Stomach (tissue), 9 donors: ENCODE data around the gene EPHA6. TPM values are rescaled to one million over a fixed set of nuclear protein-coding genes. Genes with fewer than 3 reads are reported as not detected.
"Not testable (repeated sequence)": the region's sequence is repeated elsewhere in the genome, so short reads cannot be mapped to it uniquely, and the experiment has no call there.

Experiments used
- DNase-seq, 2 donors: peaks; one replicate each; pipeline versions ENCODE4 v3.0.0 to v3.0.0-alpha.2; 2013 to 2019
- H3K27ac ChIP-seq, 5 donors: fragments of 200-600 bp in 4 of 5; sonication (generic) in 4 of 5; one replicate each; pipeline ENCODE4 v1.5.1; 2013 to 2019; ENCODE audit warnings: mild to moderate bottlenecking in 1 of 5, moderate library complexity in 1 of 5
- H3K27me3 ChIP-seq, 3 donors: fragments of 200-600 bp; sonication (generic); one replicate each; pipeline ENCODE4 v1.5.1; 2017 to 2019; ENCODE audit warnings: mixed run types in 1 of 3
- H3K36me3 ChIP-seq, 4 donors: fragments of 200-600 bp; sonication (generic); 1 replicate in 3 of 4; 2 replicates in 1 of 4; pipeline ENCODE4 v1.5.1; 2016 to 2019
- H3K4me1 ChIP-seq, 4 donors: fragments of 200-600 bp; sonication (generic); one replicate each; pipeline ENCODE4 v1.5.1; 2016 to 2019
- H3K4me3 ChIP-seq, 4 donors: fragments of 200-600 bp; sonication (generic) in 3 of 4; one replicate each; pipeline ENCODE4 v1.5.1; 2016 to 2019; ENCODE audit warnings: mild to moderate bottlenecking in 1 of 4
- H3K9me3 ChIP-seq, 4 donors: fragments of 200-600 bp; sonication (generic); one replicate each; pipeline ENCODE4 v1.5.1; 2016 to 2019
- EP300 ChIP-seq: sonication (generic); formaldehyde crosslinking; IDR thresholded peaks from one replicate; pipeline ENCODE4 v1.6.1; 2017; ENCODE audit warnings: antibody characterized with exemption
- POLR2A ChIP-seq, 4 donors: fragments of 450-650 bp; IDR thresholded peaks; one replicate each; pipeline ENCODE4 v1.6.1; 2016; ENCODE audit warnings: antibody characterized with exemption in 4 of 4, control low read depth in 2 of 4, mild to moderate bottlenecking in 1 of 4, moderate library complexity in 1 of 4
- POLR2AphosphoS5 ChIP-seq, 3 donors: sonication (generic); formaldehyde crosslinking; IDR thresholded peaks; one replicate each; pipeline ENCODE4 v1.6.1; 2016; ENCODE audit warnings: antibody characterized with exemption in 3 of 3
- WGBS, 5 donors: extraction: QIAGEN DNeasy Blood & Tissue Kit in 3 of 5; methylation state at CpG; one replicate each; pipeline versions ENCODE4 v1.1.5 to v1.1.7; 2013 to 2018; 5-methylcytosine and 5-hydroxymethylcytosine counted together
- intact Hi-C: fragments of 100-400 bp; cut with DNase I; formaldehyde crosslinking; loops from one replicate; pipeline ENCODE4 v1.15.1; 2023; ENCODE audit warnings: low total_unique reads
- polyA plus RNA-seq, 3 donors: library from polyadenylated mRNA; stranded (reverse); fragments of 200-250 nt; gene quantifications; one replicate each; pipeline ENCODE4 v1.2.3, GENCODE V29; 2013
- total RNA-seq, 5 donors: library from RNA; depleted of rRNA; stranded (reverse); fragments of >200 nt; gene quantifications; one replicate each; pipeline versions ENCODE4 v1.1.0 to v1.2.3, GENCODE V29; 2014 to 2016
- TF ChIP-seq, protein P1 (sequence below), 7 experiments: fragments of 450-650 bp in 4 of 7; fragments of 200-600 bp in 3 of 7; sonication (generic) in 3 of 7; IDR thresholded peaks; one replicate each; pipeline ENCODE4 v1.5.1; 2016 to 2019; ENCODE audit warnings: antibody characterized with exemption in 7 of 7, control low read depth in 2 of 7, mild to moderate bottlenecking in 1 of 7
- donor health status: healthy with polysubstance abuse.
- donor health status: Bipolar disorder and iron deficiency.
- donor health status: healthy.

EPHA6 gene
- total and polyA plus RNA-seq, 8 donors: 0.18 to 179 (median 14.7) TPM; not detected in 4

DNA sequence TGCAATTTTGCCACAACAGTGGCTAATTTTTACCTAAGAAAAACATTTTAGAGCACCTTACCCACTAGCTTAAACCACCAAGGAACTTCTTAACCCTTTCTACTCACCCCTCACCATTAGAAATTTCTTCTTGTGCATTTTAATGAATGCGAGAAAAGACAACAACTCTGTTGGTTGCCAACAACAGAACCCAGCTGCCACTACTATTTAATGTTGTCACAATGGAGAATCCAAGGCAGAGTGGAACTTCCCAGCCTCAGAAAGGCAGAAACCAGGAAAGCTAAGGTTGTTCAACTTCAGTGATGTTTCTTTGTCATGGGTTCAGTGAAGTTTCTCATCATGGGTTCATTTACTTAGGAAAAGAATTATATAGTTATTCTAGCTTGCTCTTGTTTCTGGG, 625.0 kb downstream of the EPHA6 start:
- Histone ChIP-seq H3K27ac (no peak overlapping the region), H3K9me3 (no peaks in the 10 kb centered on the region), H3K27me3 (no peaks in the 10 kb centered on the region), H3K4me3 (no peak overlapping the region), H3K36me3 (no peaks in the 10 kb centered on the region), H3K4me1 (no peaks in the 10 kb centered on the region)
- intact Hi-C loops: no loop called here
- no peak for TF ChIP-seq POLR2AphosphoS5 (IDR thresholded peaks at IDR 0.05)
- no peak for TF ChIP-seq EP300
- no peak for TF ChIP-seq POLR2A (IDR thresholded peaks at IDR 0.05)
- TF ChIP-seq, protein P1, sequence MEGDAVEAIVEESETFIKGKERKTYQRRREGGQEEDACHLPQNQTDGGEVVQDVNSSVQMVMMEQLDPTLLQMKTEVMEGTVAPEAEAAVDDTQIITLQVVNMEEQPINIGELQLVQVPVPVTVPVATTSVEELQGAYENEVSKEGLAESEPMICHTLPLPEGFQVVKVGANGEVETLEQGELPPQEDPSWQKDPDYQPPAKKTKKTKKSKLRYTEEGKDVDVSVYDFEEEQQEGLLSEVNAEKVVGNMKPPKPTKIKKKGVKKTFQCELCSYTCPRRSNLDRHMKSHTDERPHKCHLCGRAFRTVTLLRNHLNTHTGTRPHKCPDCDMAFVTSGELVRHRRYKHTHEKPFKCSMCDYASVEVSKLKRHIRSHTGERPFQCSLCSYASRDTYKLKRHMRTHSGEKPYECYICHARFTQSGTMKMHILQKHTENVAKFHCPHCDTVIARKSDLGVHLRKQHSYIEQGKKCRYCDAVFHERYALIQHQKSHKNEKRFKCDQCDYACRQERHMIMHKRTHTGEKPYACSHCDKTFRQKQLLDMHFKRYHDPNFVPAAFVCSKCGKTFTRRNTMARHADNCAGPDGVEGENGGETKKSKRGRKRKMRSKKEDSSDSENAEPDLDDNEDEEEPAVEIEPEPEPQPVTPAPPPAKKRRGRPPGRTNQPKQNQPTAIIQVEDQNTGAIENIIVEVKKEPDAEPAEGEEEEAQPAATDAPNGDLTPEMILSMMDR (IDR thresholded peaks at IDR 0.05): no peak
- 79 to 94% (median 85%) methylated on average over 1 of the region's 1 CpG for WGBS, 5 donors
- no peak for DNase-seq

DNA sequence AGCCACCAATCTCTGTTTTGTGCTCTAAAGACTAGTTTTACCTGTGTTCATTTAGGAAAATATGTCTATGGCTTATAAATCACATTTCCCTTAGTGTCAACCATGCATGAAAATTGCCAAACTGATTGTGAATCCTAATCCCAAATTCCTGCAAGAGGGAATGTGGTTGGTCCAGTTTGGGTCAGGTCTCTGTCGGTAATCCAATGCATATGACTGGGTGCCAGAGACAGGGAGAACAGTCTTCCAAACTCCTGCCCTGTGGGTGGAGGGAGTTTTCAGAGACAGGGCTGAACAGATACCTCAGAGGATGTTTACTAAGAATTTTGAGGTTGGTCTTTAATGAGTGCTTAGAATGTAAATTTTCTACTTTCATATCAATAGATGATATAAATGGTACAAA, 649.6 kb downstream of the EPHA6 start:
- no peaks in the 10 kb centered on the region for H3K9me3 ChIP-seq
- intact Hi-C loops: no loop called here
- TF ChIP-seq, protein P1 (IDR thresholded peaks at IDR 0.05): no peak
- no peak for TF ChIP-seq POLR2A (IDR thresholded peaks at IDR 0.05)
- TF ChIP-seq POLR2AphosphoS5 (IDR thresholded peaks at IDR 0.05): no peak
- TF ChIP-seq EP300: no peak
- H3K4me3 ChIP-seq: no peak overlapping the region
- no peak for DNase-seq
- no peaks in the 10 kb centered on the region for H3K36me3 ChIP-seq
- 23 to 54% (median 30%) methylated on average over 1 of the region's 1 CpG for WGBS, 5 donors
- no peaks in the 10 kb centered on the region for H3K27me3 ChIP-seq
- no peaks in the 10 kb centered on the region for H3K4me1 ChIP-seq
- no peak overlapping the region for H3K27ac ChIP-seq

DNA sequence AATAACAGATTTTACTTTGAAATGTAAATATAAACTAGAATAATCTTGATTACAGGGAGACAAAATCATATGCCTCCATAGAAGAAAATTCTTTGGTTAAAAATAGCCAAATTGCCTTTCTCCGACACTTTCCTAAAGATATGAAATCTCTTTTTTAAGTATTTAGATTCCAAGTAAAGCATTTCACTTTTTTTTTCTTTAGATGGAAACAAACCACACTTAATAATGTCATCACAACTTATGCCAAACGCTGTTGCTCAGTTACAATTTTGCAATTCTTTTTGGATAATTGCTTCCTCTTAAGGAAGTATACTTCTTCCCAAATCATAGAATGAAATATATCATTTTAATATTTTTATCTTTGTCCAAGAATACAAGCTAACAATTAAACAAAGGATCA, 656.1 kb downstream of the EPHA6 start:
- Histone ChIP-seq H3K4me1 (no peaks in the 10 kb centered on the region), H3K27ac (no peak overlapping the region), H3K4me3 (no peak overlapping the region), H3K36me3 (no peaks in the 10 kb centered on the region), H3K27me3 (no peaks in the 10 kb centered on the region), H3K9me3 (no peaks in the 10 kb centered on the region)
- TF ChIP-seq, protein P1 (IDR thresholded peaks at IDR 0.05): no peak
- no peak for TF ChIP-seq POLR2A (IDR thresholded peaks at IDR 0.05)
- no peak for TF ChIP-seq EP300
- TF ChIP-seq POLR2AphosphoS5 (IDR thresholded peaks at IDR 0.05): no peak
- intact Hi-C loops: no loop called here
- no peak for DNase-seq
- 49 to 73% (median 70%) methylated on average over 2 of the region's 2 CpGs for WGBS, 5 donors

DNA sequence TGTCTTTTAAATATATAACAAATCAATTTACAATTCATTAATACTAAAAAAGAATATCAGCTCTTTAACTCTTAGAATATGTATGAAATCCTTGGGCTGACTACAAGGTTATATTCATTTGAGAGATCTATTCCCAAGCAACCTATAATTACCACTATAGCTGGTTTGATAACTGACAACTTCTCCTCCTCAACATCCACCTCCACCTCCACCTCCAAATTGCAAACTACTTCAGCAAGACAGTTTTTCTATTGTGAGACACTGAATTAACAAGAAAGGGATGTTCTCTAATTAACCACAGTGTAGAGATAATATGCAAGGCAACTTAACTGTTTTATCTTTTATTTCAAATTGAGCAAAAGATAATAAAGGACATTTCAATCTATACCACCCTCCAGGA, 665.3 kb downstream of the EPHA6 start:
- DNase-seq: no peak
- H3K9me3 ChIP-seq: peaks cover 0 to 8% (median 0%) of the 10 kb centered on the region in 4 donors
- no peaks in the 10 kb centered on the region for H3K27me3 ChIP-seq
- no peaks in the 10 kb centered on the region for H3K4me1 ChIP-seq
- no peak overlapping the region for H3K27ac ChIP-seq
- intact Hi-C loops: no loop called here
- H3K4me3 ChIP-seq: no peak overlapping the region
- H3K36me3 ChIP-seq: no peaks in the 10 kb centered on the region
- TF ChIP-seq POLR2AphosphoS5 (IDR thresholded peaks at IDR 0.05) (no peak), EP300 (no peak), POLR2A (IDR thresholded peaks at IDR 0.05) (no peak)

DNA sequence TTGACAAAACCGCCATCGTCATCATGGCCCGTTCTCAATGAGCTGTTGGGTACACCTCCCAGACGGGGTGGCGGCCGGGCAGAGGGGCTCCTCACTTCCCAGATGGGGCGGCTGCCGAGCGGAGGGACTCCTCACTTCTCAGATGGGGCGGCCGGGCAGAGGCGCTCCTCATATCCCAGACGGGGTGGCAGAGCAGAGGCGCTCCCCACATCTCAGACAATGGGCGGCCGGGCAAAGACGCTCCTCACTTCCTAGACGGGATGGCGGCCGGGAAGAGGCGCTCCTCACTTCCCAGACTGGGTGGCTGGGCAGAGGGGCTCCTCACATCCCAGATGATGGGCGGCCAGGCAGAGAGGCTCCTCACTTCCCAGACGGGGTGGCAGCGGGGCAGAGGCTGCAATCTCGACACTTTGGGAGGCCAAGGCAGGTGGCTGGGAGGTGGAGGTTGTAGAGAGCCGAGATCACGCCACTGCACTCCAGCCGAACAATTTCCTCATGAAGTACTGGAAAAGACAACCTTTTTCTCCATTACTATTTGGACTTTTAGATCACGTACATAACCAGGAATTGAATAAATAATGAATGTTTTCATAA, 666.4 kb downstream of the EPHA6 start:
- H3K36me3 ChIP-seq, H3K4me1 ChIP-seq, H3K27ac ChIP-seq, H3K9me3 ChIP-seq, DNase-seq, H3K4me3 ChIP-seq, H3K27me3 ChIP-seq, intact Hi-C loops: not testable (repeated sequence)
- WGBS, 5 donors: 92 to 97% (median 95%) methylated on average over 25 to 29 of the region's 29 CpGs
